ENCODE data around the gene PPARD.

PPARD gene

DNA sequence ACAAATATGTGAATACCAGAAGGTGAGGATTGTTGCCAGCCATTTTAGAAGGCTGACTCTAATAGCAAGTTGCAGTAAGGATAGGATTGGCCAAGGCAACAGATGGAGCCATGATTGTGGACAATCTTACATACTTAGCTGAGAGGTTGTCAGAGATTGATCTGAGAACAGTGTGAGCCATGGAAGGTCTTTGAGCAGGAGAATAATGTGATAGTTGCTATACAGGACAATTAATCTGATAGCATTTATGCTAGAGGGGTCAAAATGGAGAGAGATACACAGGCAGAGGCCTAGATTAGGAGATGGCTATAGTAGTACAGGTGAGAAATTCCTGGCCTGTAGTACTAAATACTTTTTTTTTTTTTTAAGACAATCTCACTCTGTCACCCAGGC lies 23.8 kb downstream of the PPARD start:
- TF ChIP-seq, protein P1, sequence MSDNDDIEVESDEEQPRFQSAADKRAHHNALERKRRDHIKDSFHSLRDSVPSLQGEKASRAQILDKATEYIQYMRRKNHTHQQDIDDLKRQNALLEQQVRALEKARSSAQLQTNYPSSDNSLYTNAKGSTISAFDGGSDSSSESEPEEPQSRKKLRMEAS (IDR thresholded peaks at IDR 0.05; ENCODE audit: low read depth, low read length) = no peak
- no peak overlapping the region for H3K4me3 ChIP-seq (ENCODE audit: low read depth, low read length)
- no peak for DNase-seq (ENCODE audit: low read depth)

DNA sequence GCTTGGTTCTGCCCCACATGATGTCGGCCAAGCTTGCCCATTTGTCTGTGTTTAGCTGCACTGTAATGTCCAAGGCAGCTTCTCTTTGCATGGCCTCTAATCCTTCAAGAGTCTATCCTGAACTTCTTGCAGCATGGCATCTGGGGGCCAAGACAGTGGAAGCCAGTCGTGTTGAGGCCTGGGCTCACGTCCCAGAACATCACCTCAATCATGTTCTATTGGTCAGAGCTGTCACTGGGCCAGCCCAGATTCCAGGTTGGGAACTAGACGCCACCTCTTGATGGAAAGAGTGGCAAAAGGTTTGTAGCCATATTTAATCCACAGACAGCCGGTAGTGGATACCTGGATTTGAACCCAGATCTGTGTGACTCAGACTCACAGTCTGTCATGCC lies 25.3 kb downstream of the PPARD start:
- H3K4me3 ChIP-seq (ENCODE audit: low read depth, low read length) = no peak overlapping the region
- TF ChIP-seq, protein P1 (IDR thresholded peaks at IDR 0.05; ENCODE audit: low read depth, low read length) = no peak
- no peak for TF ChIP-seq MYC (IDR thresholded peaks at IDR 0.05; ENCODE audit: low read depth, low read length)
- TF ChIP-seq, protein P2, sequence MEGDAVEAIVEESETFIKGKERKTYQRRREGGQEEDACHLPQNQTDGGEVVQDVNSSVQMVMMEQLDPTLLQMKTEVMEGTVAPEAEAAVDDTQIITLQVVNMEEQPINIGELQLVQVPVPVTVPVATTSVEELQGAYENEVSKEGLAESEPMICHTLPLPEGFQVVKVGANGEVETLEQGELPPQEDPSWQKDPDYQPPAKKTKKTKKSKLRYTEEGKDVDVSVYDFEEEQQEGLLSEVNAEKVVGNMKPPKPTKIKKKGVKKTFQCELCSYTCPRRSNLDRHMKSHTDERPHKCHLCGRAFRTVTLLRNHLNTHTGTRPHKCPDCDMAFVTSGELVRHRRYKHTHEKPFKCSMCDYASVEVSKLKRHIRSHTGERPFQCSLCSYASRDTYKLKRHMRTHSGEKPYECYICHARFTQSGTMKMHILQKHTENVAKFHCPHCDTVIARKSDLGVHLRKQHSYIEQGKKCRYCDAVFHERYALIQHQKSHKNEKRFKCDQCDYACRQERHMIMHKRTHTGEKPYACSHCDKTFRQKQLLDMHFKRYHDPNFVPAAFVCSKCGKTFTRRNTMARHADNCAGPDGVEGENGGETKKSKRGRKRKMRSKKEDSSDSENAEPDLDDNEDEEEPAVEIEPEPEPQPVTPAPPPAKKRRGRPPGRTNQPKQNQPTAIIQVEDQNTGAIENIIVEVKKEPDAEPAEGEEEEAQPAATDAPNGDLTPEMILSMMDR (IDR thresholded peaks at IDR 0.05; ENCODE audit: low read depth, low read length) = no peak
- no peak for TF ChIP-seq POLR2A (IDR thresholded peaks at IDR 0.05; ENCODE audit: extremely low read depth, insufficient read length)
- DNase-seq (ENCODE audit: low read depth) = no peak

DNA sequence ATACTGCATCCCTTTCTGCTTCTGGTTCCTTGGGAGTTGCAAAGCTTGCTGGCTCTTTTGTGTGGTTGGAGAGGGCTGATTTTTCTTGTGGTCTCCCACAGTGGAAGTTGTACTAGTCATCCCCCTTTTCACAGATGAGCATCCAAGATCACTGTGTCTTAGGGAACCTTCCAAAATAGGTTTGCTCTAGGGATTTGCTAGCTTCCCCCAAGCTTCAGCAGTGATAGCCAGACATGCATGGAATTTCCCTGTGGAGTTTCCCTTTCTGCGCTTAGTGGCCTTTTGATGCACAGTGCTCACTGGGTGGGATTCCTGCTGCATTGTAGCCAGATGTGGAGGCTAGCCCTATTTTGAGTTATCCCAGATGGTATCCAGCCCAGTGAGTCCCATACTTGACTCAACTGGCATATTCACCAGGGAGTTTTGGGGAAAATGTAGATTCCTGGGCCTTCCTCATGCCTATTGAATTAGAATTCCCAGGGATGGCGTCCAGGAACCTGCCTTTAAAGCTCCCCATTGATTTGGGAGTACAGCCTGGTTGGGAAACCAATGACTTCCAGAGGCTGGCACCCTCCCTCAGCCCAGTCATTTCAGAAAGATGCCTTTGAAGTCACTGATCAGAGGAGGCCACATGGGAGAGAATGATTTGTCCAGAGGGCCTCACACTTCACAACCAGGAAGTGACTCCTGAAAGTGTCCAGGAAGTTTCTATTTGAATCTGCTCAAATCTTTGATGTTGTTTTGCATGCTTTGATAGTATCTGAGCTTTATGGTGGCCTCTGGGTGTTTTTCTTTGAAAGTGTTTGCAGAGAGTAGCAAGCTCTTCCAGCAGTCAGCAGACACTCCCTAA lies 25.9 kb downstream of the PPARD start:
- TF ChIP-seq, protein P1 (IDR thresholded peaks at IDR 0.05; ENCODE audit: low read depth, low read length) = no peak
- TF ChIP-seq MYC (IDR thresholded peaks at IDR 0.05; ENCODE audit: low read depth, low read length) (no peak), POLR2A (IDR thresholded peaks at IDR 0.05; ENCODE audit: extremely low read depth, insufficient read length) (no peak)
- TF ChIP-seq, protein P2 (IDR thresholded peaks at IDR 0.05; ENCODE audit: low read depth, low read length) = no peak
- peak; percentile 52 for DNase-seq (ENCODE audit: low read depth)
- no peak overlapping the region for H3K4me3 ChIP-seq (ENCODE audit: low read depth, low read length)

DNA sequence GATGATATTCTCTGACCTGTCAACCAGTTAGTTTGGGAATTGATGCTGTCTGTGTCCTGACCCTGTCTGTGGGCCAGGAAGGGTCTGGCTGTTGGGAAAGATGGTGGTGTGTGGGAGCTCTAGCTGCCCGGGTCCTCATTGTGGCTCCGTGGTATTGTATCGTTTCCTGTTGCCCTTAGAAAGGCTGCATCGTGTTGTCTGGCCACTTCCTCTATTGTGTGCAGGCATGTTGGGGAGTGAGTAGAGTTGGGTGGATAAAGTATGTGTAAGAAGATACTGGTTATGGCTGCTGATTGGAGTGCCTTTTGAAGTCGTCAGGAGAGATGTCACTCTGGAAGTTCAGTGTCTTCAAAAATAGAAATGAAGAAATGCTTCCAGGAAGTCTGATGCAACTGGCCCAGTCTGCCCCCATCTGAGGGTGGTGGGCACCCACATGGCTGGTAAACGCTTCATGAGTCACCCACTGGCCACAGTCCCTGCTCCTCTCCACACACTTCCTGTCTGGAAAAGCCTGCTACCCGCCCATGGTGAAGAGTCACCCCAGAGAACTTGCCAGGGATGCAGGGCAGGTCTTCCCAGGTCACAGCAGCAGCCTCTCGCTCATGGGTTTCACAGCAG lies 27.9 kb downstream of the PPARD start:
- peak overlapping the region; percentile 35 for H3K4me3 ChIP-seq (ENCODE audit: low read depth, low read length)
- TF ChIP-seq, protein P2 (IDR thresholded peaks at IDR 0.05; ENCODE audit: low read depth, low read length) = no peak
- TF ChIP-seq, protein P1 (IDR thresholded peaks at IDR 0.05; ENCODE audit: low read depth, low read length) = peak; percentile 72
- TF ChIP-seq MYC (IDR thresholded peaks at IDR 0.05; ENCODE audit: low read depth, low read length) = peak; percentile 92
- DNase-seq (ENCODE audit: low read depth) = peak; percentile 99

DNA sequence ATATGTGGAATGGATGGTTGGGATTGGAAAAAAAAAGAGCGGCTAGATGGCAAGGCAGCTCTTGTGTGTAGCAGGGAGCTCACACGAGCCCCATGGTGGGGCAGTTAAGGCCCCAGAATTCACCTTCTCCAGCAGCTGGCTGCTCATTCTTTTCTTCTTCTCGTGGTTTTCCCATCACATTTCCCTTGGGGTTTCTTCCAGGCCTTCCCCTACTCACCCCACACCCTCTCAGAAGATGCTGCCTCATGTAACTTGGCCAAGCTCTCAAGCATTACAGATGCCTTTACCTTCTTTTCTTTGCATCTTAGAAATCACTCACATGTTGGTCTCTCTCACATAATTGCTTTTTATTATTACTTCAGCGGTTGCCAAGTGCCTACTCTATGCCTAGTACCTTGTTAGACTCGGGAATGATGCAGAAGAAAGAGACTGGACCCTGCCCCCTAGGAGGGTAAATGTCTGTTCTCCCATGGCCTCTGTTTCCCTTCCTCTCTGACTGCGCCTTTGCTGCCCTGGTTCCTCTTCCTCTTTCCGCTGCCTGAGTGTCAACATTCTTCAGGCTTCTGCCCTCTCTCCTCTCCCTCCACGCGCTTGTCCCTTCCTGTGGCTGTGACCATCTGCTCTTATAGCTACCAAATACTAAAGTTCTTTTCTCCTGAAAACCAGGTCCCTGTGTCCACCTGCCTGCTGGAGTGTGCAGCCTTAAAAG lies 28.6 kb downstream of the PPARD start:
- H3K4me3 ChIP-seq (ENCODE audit: low read depth, low read length) = peak overlapping the region; percentile 35

More for the DNA sequence above, 28.6 kb downstream of the PPARD start:
- peak; percentile 83 for DNase-seq (ENCODE audit: low read depth)
- TF ChIP-seq, protein P1 (IDR thresholded peaks at IDR 0.05; ENCODE audit: low read depth, low read length) = no peak; the same call in 1 of the 2 replicates
- TF ChIP-seq POLR2A (IDR thresholded peaks at IDR 0.05; ENCODE audit: extremely low read depth, insufficient read length) (no peak), MYC (IDR thresholded peaks at IDR 0.05; ENCODE audit: low read depth, low read length) (no peak)
- TF ChIP-seq, protein P2 (IDR thresholded peaks at IDR 0.05; ENCODE audit: low read depth, low read length) = no peak
